Calu3 (cell line): ENCODE data around the gene CARD14. TPM values are rescaled to one million over a fixed set of nuclear protein-coding genes. Genes with fewer than 3 reads are reported as not detected.

ENCODE experiments used
- BruUV-seq: library from RNA; stranded (reverse); fragments of 400-500 nt; replicated peaks from 2 replicates; lab custom pipeline; 2021; lab: Mats Ljungman, UMichigan
- CTCF ChIA-PET: fragments of 300-600 bp; sonication (Branson Sonifier 250); formaldehyde crosslinking; loops from one replicate; lab custom pipeline; 2022; ENCODE audit warnings: antibody characterized with exemption; lab: Charles Lee
- DNase-seq: peaks from one replicate; pipeline ENCODE4 v3.0.0; 2022
- H3K27ac Mint-ChIP-seq: one replicate; pipeline ENCODE4 v1.8.0; 2022; ENCODE audit warnings: mixed read lengths; ENCODE audit not compliant: unreplicated experiment
- H3K27me3 Mint-ChIP-seq: one replicate; pipeline ENCODE4 v1.8.0; 2022; ENCODE audit warnings: mixed read lengths; ENCODE audit not compliant: unreplicated experiment
- H3K36me3 Mint-ChIP-seq: one replicate; pipeline ENCODE4 v1.8.0; 2022; ENCODE audit warnings: mild to moderate bottlenecking, moderate library complexity, mixed read lengths; ENCODE audit not compliant: insufficient read depth, unreplicated experiment
- H3K4me1 Mint-ChIP-seq: one replicate; pipeline ENCODE4 v1.8.0; 2022; ENCODE audit warnings: mild to moderate bottlenecking, low read depth, mixed read lengths; ENCODE audit not compliant: unreplicated experiment
- H3K4me3 Mint-ChIP-seq: one replicate; pipeline ENCODE4 v1.8.0; 2022; ENCODE audit warnings: mild to moderate bottlenecking, low read depth, moderate library complexity, mixed read lengths; ENCODE audit not compliant: unreplicated experiment
- H3K9me3 Mint-ChIP-seq: one replicate; pipeline ENCODE4 v1.8.0; 2022; ENCODE audit warnings: low read depth, mixed read lengths; ENCODE audit not compliant: unreplicated experiment
- CTCF ChIP-seq: fragments of 200-600 bp; IDR thresholded peaks from one replicate; pipeline ENCODE4 v1.8.0; 2022; ENCODE audit warnings: antibody characterized with exemption; ENCODE audit not compliant: unreplicated experiment
- intact Hi-C: fragments of 100-400 bp; cut with micrococcal nuclease; formaldehyde crosslinking; loops from one replicate; pipeline ENCODE4 v1.10.0; 2022; ENCODE audit not compliant: unreplicated experiment
- total RNA-seq: library from RNA; stranded (reverse); gene quantifications from 2 replicates; pipeline ENCODE4 v1.2.3, GENCODE V29; 2022

CARD14 gene
- total RNA-seq, 1 experiment from 2014 or later: 7.4 TPM

- no peaks in the 10 kb centered on the region for H3K4me1 Mint-ChIP-seq
- intact Hi-C loops: no loop called here
- no peaks in the 10 kb centered on the region for H3K9me3 Mint-ChIP-seq
- no peak for DNase-seq
- H3K36me3 Mint-ChIP-seq: peaks cover 9% of the 10 kb centered on the region
- no peak for TF ChIP-seq CTCF
- CTCF ChIA-PET: no interaction called here
- H3K27me3 Mint-ChIP-seq: no peaks in the 10 kb centered on the region
- no TSS peak for BruUV-seq
- no peak overlapping the region for H3K27ac Mint-ChIP-seq
- no peak overlapping the region for H3K4me3 Mint-ChIP-seq
Measured at GRCh38 chr17:80210348-80211108, 40.7 kb downstream of the CARD14 start.

GRCh38 chr17:80212109-80212508 is 42.3 kb downstream of the CARD14 start:
- Mint-ChIP-seq H3K27me3 (no peaks in the 10 kb centered on the region), H3K27ac (no peak overlapping the region), H3K9me3 (no peaks in the 10 kb centered on the region), H3K36me3 (peaks cover 9% of the 10 kb centered on the region), H3K4me1 (no peaks in the 10 kb centered on the region), H3K4me3 (no peak overlapping the region)
- CTCF ChIA-PET: no interaction called here
- intact Hi-C loops: no loop called here
- no TSS peak for BruUV-seq
- no peak for DNase-seq
- no peak for TF ChIP-seq CTCF

GRCh38 chr17:80212511-80212910 is 42.7 kb downstream of the CARD14 start:
- no peak overlapping the region for H3K27ac Mint-ChIP-seq
- intact Hi-C loops: no loop called here
- no TSS peak for BruUV-seq

GRCh38 chr17:80212962-80213642 is 43.3 kb downstream of the CARD14 start:
- CTCF ChIA-PET: no interaction called here
- TF ChIP-seq CTCF: no peak
- intact Hi-C loops: no loop called here
- peaks cover 9% of the 10 kb centered on the region for H3K36me3 Mint-ChIP-seq
- no peaks in the 10 kb centered on the region for H3K9me3 Mint-ChIP-seq
- H3K4me1 Mint-ChIP-seq: no peaks in the 10 kb centered on the region
- no peaks in the 10 kb centered on the region for H3K27me3 Mint-ChIP-seq
- no peak for DNase-seq
- H3K4me3 Mint-ChIP-seq: no peak overlapping the region
- H3K27ac Mint-ChIP-seq: no peak overlapping the region
- no TSS peak for BruUV-seq

More at GRCh38 chr17:80212511-80212910, 42.7 kb downstream of the CARD14 start:
- H3K27me3 Mint-ChIP-seq: no peaks in the 10 kb centered on the region
- H3K4me1 Mint-ChIP-seq: no peaks in the 10 kb centered on the region
- no peak for TF ChIP-seq CTCF
- CTCF ChIA-PET: no interaction called here
- no peak for DNase-seq
- no peaks in the 10 kb centered on the region for H3K9me3 Mint-ChIP-seq
- no peak overlapping the region for H3K4me3 Mint-ChIP-seq
- H3K36me3 Mint-ChIP-seq: peaks cover 9% of the 10 kb centered on the region
